Esophagus muscularis mucosa (tissue), 4 donors: ENCODE measurements around the gene ABCB10. TPM values are rescaled to one million over a fixed set of nuclear protein-coding genes. Genes with fewer than 3 reads are reported as not detected.
A peak's percentile ranks its signal among the peaks of the same experiment; 100 is the strongest.

ENCODE experiments used
- DNase-seq: peaks from one replicate; pipeline ENCODE4 v3.0.0-alpha.2; 2017; ENCODE audit errors: extremely low spot score
- H3K27ac ChIP-seq, 4 donors: fragments of 200-600 bp; sonication (generic); replicated peaks in 1 of 4; 1 replicate in 3 of 4; 2 replicates in 1 of 4; pipeline ENCODE4 v1.5.1; 2016 to 2019; ENCODE audit warnings: mild to moderate bottlenecking in 1 of 4
- H3K27me3 ChIP-seq, 4 donors: fragments of 200-600 bp; sonication (generic); one replicate each; pipeline versions ENCODE4 v1.5.1 to v1.6.0; 2016 to 2019
- H3K36me3 ChIP-seq, 4 donors: fragments of 200-600 bp; sonication (generic); one replicate each; pipeline ENCODE4 v1.5.1; 2016 to 2019
- H3K4me1 ChIP-seq, 4 donors: fragments of 200-600 bp; sonication (generic); one replicate each; pipeline ENCODE4 v1.5.1; 2016 to 2019
- H3K4me3 ChIP-seq, 4 donors: fragments of 200-600 bp; sonication (generic); 1 replicate in 2 of 4; 2 replicates in 2 of 4; pipeline ENCODE4 v1.5.1; 2016 to 2019; ENCODE audit warnings: mild to moderate bottlenecking in 4 of 4, moderate library complexity in 1 of 4
- H3K9me3 ChIP-seq, 4 donors: fragments of 200-600 bp; sonication (generic); 1 replicate in 3 of 4; 2 replicates in 1 of 4; pipeline ENCODE4 v1.5.1; 2016 to 2019
- CTCF ChIP-seq, 3 experiments: fragments of 200-600 bp in 2 of 3; fragments of 450-650 bp in 1 of 3; sonication (generic) in 2 of 3; IDR thresholded peaks; one replicate each; pipeline ENCODE4 v1.5.1; 2017 to 2019; ENCODE audit warnings: antibody characterized with exemption in 3 of 3, mild to moderate bottlenecking in 2 of 3, moderate library complexity in 1 of 3
- EP300 ChIP-seq: sonication (generic); formaldehyde crosslinking; IDR thresholded peaks from one replicate; pipeline ENCODE4 v1.6.1; 2017; ENCODE audit warnings: antibody characterized with exemption
- POLR2A ChIP-seq: fragments of 450-650 bp; IDR thresholded peaks from one replicate; pipeline ENCODE4 v1.6.1; 2017; ENCODE audit warnings: antibody characterized with exemption, moderate library complexity, mild to moderate bottlenecking, low read depth
- POLR2AphosphoS5 ChIP-seq, 2 donors: sonication (generic); formaldehyde crosslinking; IDR thresholded peaks; one replicate each; pipeline ENCODE4 v1.6.1; 2017; ENCODE audit warnings: antibody characterized with exemption in 2 of 2
- WGBS: methylation state at CpG from one replicate; pipeline ENCODE4 v1.1.5; 2018; 5-methylcytosine and 5-hydroxymethylcytosine counted together
- intact Hi-C: fragments of 100-400 bp; cut with DNase I; formaldehyde crosslinking; loops from one replicate; pipeline ENCODE4 v1.15.1; 2023
- total RNA-seq, 4 donors: library from RNA; depleted of rRNA; stranded (reverse); fragments of >200 nt; gene quantifications; one replicate each; pipeline versions ENCODE4 v1.1.0 to v1.2.1, GENCODE V29; 2016

ABCB10 gene
- total RNA-seq, 4 donors from 2014 or later, result 14.1 to 28.7 (median 21.3) TPM

DNA sequence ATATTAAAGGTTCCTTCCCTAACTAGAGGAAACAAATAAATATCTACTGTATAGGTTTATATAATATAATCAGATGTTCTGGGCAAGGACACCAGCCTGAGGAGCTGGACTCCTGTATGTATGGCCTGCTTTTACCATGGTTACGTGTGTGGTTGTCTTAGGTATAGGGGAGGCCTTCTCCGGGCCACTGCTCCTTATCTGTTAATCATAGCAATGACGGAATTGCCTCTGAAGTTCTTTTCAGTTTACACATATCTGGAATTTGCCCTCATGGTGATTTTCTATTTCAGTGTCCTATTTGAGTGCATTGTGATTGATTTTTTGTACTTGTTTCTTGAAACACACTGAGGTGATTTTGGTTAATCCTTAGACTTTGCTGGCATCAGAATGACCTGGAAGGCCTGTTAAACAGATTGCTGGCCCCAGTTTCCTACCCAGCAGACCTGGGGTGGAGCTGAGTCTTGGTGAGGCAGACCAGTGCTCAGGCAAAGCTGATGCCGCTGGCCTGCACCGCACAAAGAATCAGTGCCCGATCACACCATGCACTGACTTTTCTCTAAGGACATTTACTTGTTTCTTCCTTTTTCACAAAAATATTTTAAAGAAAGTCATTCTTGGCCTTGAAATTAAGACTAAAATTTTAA is 18.5 kb downstream of the ABCB10 start:
- TF ChIP-seq CTCF (IDR thresholded peaks at IDR 0.05) (no peak), POLR2AphosphoS5 (IDR thresholded peaks at IDR 0.05) (no peak)
- no peak overlapping the region for H3K4me3 ChIP-seq
- H3K27ac ChIP-seq, result no peak overlapping the region
- WGBS, result 95% methylated on average over 6 of the region's 6 CpGs
- no peak for DNase-seq
- H3K4me1 ChIP-seq, result peaks cover 0 to 4% (median 0%) of the 10 kb centered on the region in 4 donors
- no peaks in the 10 kb centered on the region for H3K27me3 ChIP-seq
- peaks cover 60 to 91% (median 86%) of the 10 kb centered on the region in 4 donors for H3K36me3 ChIP-seq
- intact Hi-C loops, result no loop called here
- no peaks in the 10 kb centered on the region for H3K9me3 ChIP-seq

DNA sequence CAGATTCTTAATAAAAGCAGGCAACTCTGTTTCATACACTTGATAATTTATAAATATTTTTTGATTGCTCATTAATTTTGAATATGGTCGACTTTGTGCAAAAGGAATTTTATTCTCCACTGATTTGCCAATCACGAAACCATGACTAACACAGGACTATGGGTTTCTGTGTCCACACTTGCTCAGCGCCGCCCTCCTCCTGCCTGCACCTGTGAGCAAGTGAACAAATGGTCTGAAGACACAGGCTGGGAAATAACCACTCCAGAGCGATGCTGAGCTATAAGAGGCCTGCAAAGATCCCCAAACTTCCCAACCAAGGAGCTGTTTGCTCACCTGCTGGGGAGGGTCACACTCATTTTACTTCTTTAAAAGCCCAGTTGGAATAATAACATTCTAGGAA is 19.6 kb downstream of the ABCB10 start:
- no peak for DNase-seq
- Histone ChIP-seq H3K4me3 (no peak overlapping the region), H3K9me3 (no peaks in the 10 kb centered on the region), H3K4me1 (peaks cover 0 to 5% (median 0%) of the 10 kb centered on the region in 4 donors), H3K27me3 (no peaks in the 10 kb centered on the region), H3K36me3 (peaks cover 52 to 84% (median 78%) of the 10 kb centered on the region in 4 donors), H3K27ac (no peak overlapping the region)
- no peak for TF ChIP-seq EP300
- TF ChIP-seq POLR2AphosphoS5 (IDR thresholded peaks at IDR 0.05), result no peak
- TF ChIP-seq CTCF (IDR thresholded peaks at IDR 0.05), result no peak
- intact Hi-C loops, result no loop called here
- WGBS, result 94% methylated on average over 5 of the region's 5 CpGs

GRCh38 chr1:229537894-229538293 is 20.6 kb downstream of the ABCB10 start:
- Histone ChIP-seq H3K36me3 (peaks cover 59 to 89% (median 79%) of the 10 kb centered on the region in 4 donors), H3K27me3 (no peaks in the 10 kb centered on the region), H3K9me3 (no peaks in the 10 kb centered on the region), H3K4me3 (no peak overlapping the region), H3K4me1 (peaks cover 0 to 5% (median 0%) of the 10 kb centered on the region in 4 donors), H3K27ac (no peak overlapping the region)
- TF ChIP-seq POLR2AphosphoS5 (IDR thresholded peaks at IDR 0.05), result no peak
- no peak for TF ChIP-seq EP300
- no peak for TF ChIP-seq POLR2A
- no peak for TF ChIP-seq CTCF (IDR thresholded peaks at IDR 0.05)
- 71% methylated on average over 4 of the region's 4 CpGs for WGBS
- DNase-seq, result no peak
- intact Hi-C loops, result no loop called here

GRCh38 chr1:229536982-229537381 is 21.5 kb downstream of the ABCB10 start:
- DNase-seq, result no peak
- Histone ChIP-seq H3K27me3 (no peaks in the 10 kb centered on the region), H3K9me3 (no peaks in the 10 kb centered on the region), H3K4me3 (no peak overlapping the region), H3K27ac (no peak overlapping the region), H3K36me3 (peaks cover 57 to 88% (median 83%) of the 10 kb centered on the region in 4 donors), H3K4me1 (peaks cover 0 to 5% (median 0%) of the 10 kb centered on the region in 4 donors)
- TF ChIP-seq POLR2AphosphoS5 (IDR thresholded peaks at IDR 0.05), result no peak
- intact Hi-C loops, result no loop called here

- no peak for TF ChIP-seq POLR2A
- intact Hi-C loops, result no loop called here
- H3K4me1 ChIP-seq, result peaks cover 0 to 5% (median 0%) of the 10 kb centered on the region in 4 donors
- no peaks in the 10 kb centered on the region for H3K9me3 ChIP-seq
- DNase-seq, result no peak
- H3K27ac ChIP-seq, result no peak overlapping the region
- H3K27me3 ChIP-seq, result no peaks in the 10 kb centered on the region
- H3K36me3 ChIP-seq, result peaks cover 49 to 85% (median 81%) of the 10 kb centered on the region in 4 donors
- H3K4me3 ChIP-seq, result no peak overlapping the region
These were observed 23.3 kb downstream of the ABCB10 start for GRCh38 chr1:229535230-229535629.

- TF ChIP-seq POLR2A, result no peak
- TF ChIP-seq CTCF (IDR thresholded peaks at IDR 0.05), result no peak
- no peak for TF ChIP-seq EP300
- TF ChIP-seq POLR2AphosphoS5 (IDR thresholded peaks at IDR 0.05), result no peak
- Histone ChIP-seq H3K27ac (no peak overlapping the region), H3K9me3 (no peaks in the 10 kb centered on the region), H3K36me3 (peaks cover 46 to 85% (median 79%) of the 10 kb centered on the region in 4 donors), H3K4me1 (peaks cover 0 to 5% (median 0%) of the 10 kb centered on the region in 4 donors), H3K27me3 (no peaks in the 10 kb centered on the region), H3K4me3 (no peak overlapping the region)
- intact Hi-C loops, result no loop called here
- peak; percentile 79 for DNase-seq
- WGBS, result 90% methylated on average over 6 of the region's 6 CpGs
These were observed 27.2 kb downstream of the ABCB10 start for GRCh38 chr1:229531326-229531725.
